Measurements from ENCODE around the gene PRPF39. TPM values are rescaled to one million over a fixed set of nuclear protein-coding genes. Genes with fewer than 3 reads are reported as not detected.

PRPF39 gene
- total and polyA plus RNA-seq, 4 donors, result 3.1 to 25.1 (median 15.1) TPM

DNA sequence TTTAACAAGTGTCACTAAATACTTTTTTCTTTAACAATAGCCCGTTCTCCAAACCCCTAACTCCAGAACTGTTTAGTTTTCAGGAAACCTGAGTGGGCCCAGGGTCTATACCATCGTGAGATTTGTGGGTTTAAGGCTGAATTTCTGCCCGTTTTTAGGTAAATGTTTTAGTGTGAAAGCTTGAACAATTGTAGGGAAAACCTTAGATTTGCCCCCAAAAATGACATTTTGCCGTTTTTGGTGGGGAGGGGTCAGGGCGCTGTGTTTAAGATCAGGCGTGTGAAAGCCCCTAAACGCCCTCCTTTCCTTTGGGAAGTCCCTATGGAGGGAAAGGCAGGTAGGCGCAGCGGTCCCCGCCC, 320 bp upstream of the PRPF39 start:
- peak overlapping the region; percentile 83 to 86 for H3K9ac ChIP-seq (ENCODE audit: low read depth in 1 of 2, low read length in 2 of 2)

GRCh38 chr14:45084946-45085346, 1.0 kb downstream of the PRPF39 start:
- Histone ChIP-seq H3K27ac (ENCODE audit: low read depth in 1 of 2, low read length in 2 of 2) (no peak overlapping the region), H3K9ac (ENCODE audit: low read depth in 1 of 2, low read length in 2 of 2) (peak overlapping the region; percentile 29 to 85), H3K27me3 (ENCODE audit: control insufficient read depth in 4 of 4, insufficient read depth in 4 of 4, low read length in 3 of 4) (no peaks in the 10 kb centered on the region), H3K4me1 (ENCODE audit: control insufficient read depth in 4 of 4, insufficient read depth in 4 of 4, low read length in 3 of 4) (peaks cover 3 to 35% (median 13%) of the 10 kb centered on the region in 4 donors), H3K4me3 (ENCODE audit: low read depth in 1 of 3, low read length in 3 of 3) (peak overlapping the region; percentile 62 to 86 (median 68)), H3K9me3 (ENCODE audit: control insufficient read depth in 4 of 4, low read length in 3 of 4) (no peaks in the 10 kb centered on the region), H3K36me3 (ENCODE audit: control insufficient read depth in 4 of 4, insufficient read depth in 3 of 4, low read depth in 1 of 4, low read length in 3 of 4) (no peaks in the 10 kb centered on the region)
- 5% methylated on average over 4 of the region's 4 CpGs for WGBS
- no peak for DNase-seq (ENCODE audit: low spot score)
- TF ChIP-seq EGR1 (IDR thresholded peaks at IDR 0.05; ENCODE audit: low read depth in 2 of 2) (no peak), YY1 (IDR thresholded peaks at IDR 0.05) (no peak), FOXA1 (IDR thresholded peaks at IDR 0.05) (no peak), JUND (IDR thresholded peaks at IDR 0.05) (no peak), ATF3 (IDR thresholded peaks at IDR 0.05) (no peak), GABPA (IDR thresholded peaks at IDR 0.05 in 1 of 2, conservative IDR thresholded peaks at IDR 0.05 in 1 of 2) (no peak), NR2F2 (IDR thresholded peaks at IDR 0.05) (no peak), HNF4A (conservative IDR thresholded peaks at IDR 0.05) (no peak), HNF4G (IDR thresholded peaks at IDR 0.05) (no peak), MAX (IDR thresholded peaks at IDR 0.05) (no peak), RXRA (IDR thresholded peaks at IDR 0.05) (no peak), SP1 (IDR thresholded peaks at IDR 0.05) (no peak)
- TF ChIP-seq, protein P1, sequence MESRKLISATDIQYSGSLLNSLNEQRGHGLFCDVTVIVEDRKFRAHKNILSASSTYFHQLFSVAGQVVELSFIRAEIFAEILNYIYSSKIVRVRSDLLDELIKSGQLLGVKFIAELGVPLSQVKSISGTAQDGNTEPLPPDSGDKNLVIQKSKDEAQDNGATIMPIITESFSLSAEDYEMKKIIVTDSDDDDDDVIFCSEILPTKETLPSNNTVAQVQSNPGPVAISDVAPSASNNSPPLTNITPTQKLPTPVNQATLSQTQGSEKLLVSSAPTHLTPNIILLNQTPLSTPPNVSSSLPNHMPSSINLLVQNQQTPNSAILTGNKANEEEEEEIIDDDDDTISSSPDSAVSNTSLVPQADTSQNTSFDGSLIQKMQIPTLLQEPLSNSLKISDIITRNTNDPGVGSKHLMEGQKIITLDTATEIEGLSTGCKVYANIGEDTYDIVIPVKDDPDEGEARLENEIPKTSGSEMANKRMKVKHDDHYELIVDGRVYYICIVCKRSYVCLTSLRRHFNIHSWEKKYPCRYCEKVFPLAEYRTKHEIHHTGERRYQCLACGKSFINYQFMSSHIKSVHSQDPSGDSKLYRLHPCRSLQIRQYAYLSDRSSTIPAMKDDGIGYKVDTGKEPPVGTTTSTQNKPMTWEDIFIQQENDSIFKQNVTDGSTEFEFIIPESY (IDR thresholded peaks at IDR 0.05), result no peak
- TF ChIP-seq, protein P2, sequence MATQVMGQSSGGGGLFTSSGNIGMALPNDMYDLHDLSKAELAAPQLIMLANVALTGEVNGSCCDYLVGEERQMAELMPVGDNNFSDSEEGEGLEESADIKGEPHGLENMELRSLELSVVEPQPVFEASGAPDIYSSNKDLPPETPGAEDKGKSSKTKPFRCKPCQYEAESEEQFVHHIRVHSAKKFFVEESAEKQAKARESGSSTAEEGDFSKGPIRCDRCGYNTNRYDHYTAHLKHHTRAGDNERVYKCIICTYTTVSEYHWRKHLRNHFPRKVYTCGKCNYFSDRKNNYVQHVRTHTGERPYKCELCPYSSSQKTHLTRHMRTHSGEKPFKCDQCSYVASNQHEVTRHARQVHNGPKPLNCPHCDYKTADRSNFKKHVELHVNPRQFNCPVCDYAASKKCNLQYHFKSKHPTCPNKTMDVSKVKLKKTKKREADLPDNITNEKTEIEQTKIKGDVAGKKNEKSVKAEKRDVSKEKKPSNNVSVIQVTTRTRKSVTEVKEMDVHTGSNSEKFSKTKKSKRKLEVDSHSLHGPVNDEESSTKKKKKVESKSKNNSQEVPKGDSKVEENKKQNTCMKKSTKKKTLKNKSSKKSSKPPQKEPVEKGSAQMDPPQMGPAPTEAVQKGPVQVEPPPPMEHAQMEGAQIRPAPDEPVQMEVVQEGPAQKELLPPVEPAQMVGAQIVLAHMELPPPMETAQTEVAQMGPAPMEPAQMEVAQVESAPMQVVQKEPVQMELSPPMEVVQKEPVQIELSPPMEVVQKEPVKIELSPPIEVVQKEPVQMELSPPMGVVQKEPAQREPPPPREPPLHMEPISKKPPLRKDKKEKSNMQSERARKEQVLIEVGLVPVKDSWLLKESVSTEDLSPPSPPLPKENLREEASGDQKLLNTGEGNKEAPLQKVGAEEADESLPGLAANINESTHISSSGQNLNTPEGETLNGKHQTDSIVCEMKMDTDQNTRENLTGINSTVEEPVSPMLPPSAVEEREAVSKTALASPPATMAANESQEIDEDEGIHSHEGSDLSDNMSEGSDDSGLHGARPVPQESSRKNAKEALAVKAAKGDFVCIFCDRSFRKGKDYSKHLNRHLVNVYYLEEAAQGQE (IDR thresholded peaks at IDR 0.05), result no peak

More for the DNA sequence above, 320 bp upstream of the PRPF39 start:
- Histone ChIP-seq H3K27me3 (ENCODE audit: control insufficient read depth in 4 of 4, insufficient read depth in 4 of 4, low read length in 3 of 4) (no peaks in the 10 kb centered on the region), H3K4me1 (ENCODE audit: control insufficient read depth in 4 of 4, insufficient read depth in 4 of 4, low read length in 3 of 4) (peaks cover 0 to 35% (median 13%) of the 10 kb centered on the region in 4 donors), H3K9me3 (ENCODE audit: control insufficient read depth in 4 of 4, low read length in 3 of 4) (no peaks in the 10 kb centered on the region), H3K36me3 (ENCODE audit: control insufficient read depth in 4 of 4, insufficient read depth in 3 of 4, low read depth in 1 of 4, low read length in 3 of 4) (no peaks in the 10 kb centered on the region), H3K4me3 (ENCODE audit: low read depth in 1 of 3, low read length in 3 of 3) (peak overlapping the region; percentile 26 to 69 (median 62)), H3K27ac (ENCODE audit: low read depth in 1 of 2, low read length in 2 of 2) (peak overlapping the region in 1 of 2 donors; percentile 28)
- 2% methylated on average over 10 of the region's 10 CpGs for WGBS
- no peak for TF ChIP-seq EGR1 (IDR thresholded peaks at IDR 0.05; ENCODE audit: low read depth in 2 of 2)
- TF ChIP-seq TAF1 (conservative IDR thresholded peaks at IDR 0.05), result no peak
- TF ChIP-seq RXRA (IDR thresholded peaks at IDR 0.05), result no peak
- TF ChIP-seq MAX (IDR thresholded peaks at IDR 0.05), result no peak
- no peak for TF ChIP-seq SP1 (IDR thresholded peaks at IDR 0.05)
- no peak for TF ChIP-seq RAD21 (IDR thresholded peaks at IDR 0.05)
- no peak for TF ChIP-seq YY1 (IDR thresholded peaks at IDR 0.05)
- TF ChIP-seq GABPA (IDR thresholded peaks at IDR 0.05 in 1 of 2, conservative IDR thresholded peaks at IDR 0.05 in 1 of 2), result no peak
- no peak for TF ChIP-seq CTCF (IDR thresholded peaks at IDR 0.05; ENCODE audit: low read depth, low read length, missing input control)
- no peak for TF ChIP-seq FOXA2 (IDR thresholded peaks at IDR 0.05)
- TF ChIP-seq JUND (IDR thresholded peaks at IDR 0.05), result no peak
- TF ChIP-seq HNF4A (conservative IDR thresholded peaks at IDR 0.05), result no peak
- TF ChIP-seq NR2F2 (IDR thresholded peaks at IDR 0.05), result no peak
- TF ChIP-seq, protein P1 (IDR thresholded peaks at IDR 0.05), result no peak
- DNase-seq (ENCODE audit: low spot score), result no peak

Measured in liver (tissue), 9 donors.